Skeletal muscle satellite cell (primary cell): ENCODE measurements around the gene PTPRT.

Experiments
- H3K27me3 ChIP-seq: 2 replicates; pipeline ENCODE4 v1.7.0; 2013; ENCODE audit warnings: low read length; ENCODE audit not compliant: control insufficient read depth, insufficient read depth
- H3K36me3 ChIP-seq: 2 replicates; pipeline ENCODE4 v1.7.0; 2013; ENCODE audit warnings: mild to moderate bottlenecking, control low read depth, low read length; ENCODE audit not compliant: insufficient read depth
- H3K4me1 ChIP-seq: 2 replicates; pipeline ENCODE4 v1.7.0; 2013; ENCODE audit warnings: low read length; ENCODE audit not compliant: control insufficient read depth, insufficient read depth
- H3K4me2 ChIP-seq: 2 replicates; pipeline ENCODE4 v1.7.0; 2013; ENCODE audit warnings: mild to moderate bottlenecking, low read length
- H3K4me3 ChIP-seq: 2 replicates; pipeline ENCODE4 v1.7.0; 2013; ENCODE audit warnings: low read length
- H3K9ac ChIP-seq: 2 replicates; pipeline ENCODE4 v1.7.0; 2013; ENCODE audit warnings: mild to moderate bottlenecking, low read depth, low read length, moderate library complexity
- H3K9me3 ChIP-seq: replicated peaks from 2 replicates; pipeline ENCODE4 v1.7.0; 2013; ENCODE audit warnings: mild to moderate bottlenecking, control low read depth, low read length

Gene PTPRT

GRCh38 chr20:42474646-42475045 lies 715.1 kb downstream of the PTPRT start:
- Histone ChIP-seq H3K9ac (no peak overlapping the region), H3K9me3 (peaks cover 19% of the 10 kb centered on the region), H3K4me1 (no peaks in the 10 kb centered on the region), H3K27me3 (no peaks in the 10 kb centered on the region), H3K4me2 (no peak overlapping the region), H3K4me3 (no peak overlapping the region), H3K36me3 (no peaks in the 10 kb centered on the region)

GRCh38 chr20:42472198-42472597 lies 717.5 kb downstream of the PTPRT start:
- Histone ChIP-seq H3K27me3 (no peaks in the 10 kb centered on the region), H3K9ac (no peak overlapping the region), H3K4me2 (no peak overlapping the region), H3K9me3 (peaks cover 13% of the 10 kb centered on the region), H3K4me3 (no peak overlapping the region), H3K36me3 (no peaks in the 10 kb centered on the region), H3K4me1 (no peaks in the 10 kb centered on the region)

GRCh38 chr20:42461965-42462593 lies 727.6 kb downstream of the PTPRT start:
- no peak overlapping the region for H3K4me3 ChIP-seq
- H3K4me2 ChIP-seq = no peak overlapping the region
- H3K4me1 ChIP-seq = no peaks in the 10 kb centered on the region
- H3K9ac ChIP-seq = no peak overlapping the region
- H3K9me3 ChIP-seq = no peaks in the 10 kb centered on the region
- no peaks in the 10 kb centered on the region for H3K36me3 ChIP-seq
- H3K27me3 ChIP-seq = no peaks in the 10 kb centered on the region

- H3K4me3 ChIP-seq = no peak overlapping the region
- H3K4me1 ChIP-seq = no peaks in the 10 kb centered on the region
- H3K36me3 ChIP-seq = no peaks in the 10 kb centered on the region
- H3K4me2 ChIP-seq = no peak overlapping the region
- H3K9me3 ChIP-seq = no peaks in the 10 kb centered on the region
- H3K27me3 ChIP-seq = no peaks in the 10 kb centered on the region
- H3K9ac ChIP-seq = no peak overlapping the region
Observed at GRCh38 chr20:42461291-42461690, 728.4 kb downstream of the PTPRT start.

GRCh38 chr20:42447270-42447669 lies 742.4 kb downstream of the PTPRT start:
- Histone ChIP-seq H3K4me3 (no peak overlapping the region), H3K9ac (no peak overlapping the region), H3K4me1 (no peaks in the 10 kb centered on the region), H3K36me3 (no peaks in the 10 kb centered on the region), H3K9me3 (peaks cover 3% of the 10 kb centered on the region), H3K4me2 (no peak overlapping the region), H3K27me3 (no peaks in the 10 kb centered on the region)

- Histone ChIP-seq H3K9ac (no peak overlapping the region), H3K36me3 (no peaks in the 10 kb centered on the region), H3K27me3 (no peaks in the 10 kb centered on the region), H3K9me3 (no peaks in the 10 kb centered on the region), H3K4me1 (no peaks in the 10 kb centered on the region), H3K4me2 (no peak overlapping the region), H3K4me3 (no peak overlapping the region)
Observed at GRCh38 chr20:42444799-42445198, 744.9 kb downstream of the PTPRT start.

GRCh38 chr20:42443200-42443599 lies 746.5 kb downstream of the PTPRT start:
- Histone ChIP-seq H3K9ac (no peak overlapping the region), H3K36me3 (no peaks in the 10 kb centered on the region), H3K9me3 (peaks cover 3% of the 10 kb centered on the region), H3K27me3 (no peaks in the 10 kb centered on the region), H3K4me1 (no peaks in the 10 kb centered on the region), H3K4me2 (no peak overlapping the region), H3K4me3 (no peak overlapping the region)

GRCh38 chr20:42442716-42443115 lies 747.0 kb downstream of the PTPRT start:
- H3K4me2 ChIP-seq = no peak overlapping the region
- no peak overlapping the region for H3K9ac ChIP-seq
- no peaks in the 10 kb centered on the region for H3K27me3 ChIP-seq
- no peaks in the 10 kb centered on the region for H3K4me1 ChIP-seq
- H3K9me3 ChIP-seq = peaks cover 3% of the 10 kb centered on the region
- H3K36me3 ChIP-seq = no peaks in the 10 kb centered on the region
- H3K4me3 ChIP-seq = no peak overlapping the region

GRCh38 chr20:42441864-42442331 lies 747.8 kb downstream of the PTPRT start:
- no peaks in the 10 kb centered on the region for H3K4me1 ChIP-seq
- no peaks in the 10 kb centered on the region for H3K27me3 ChIP-seq
- H3K9me3 ChIP-seq = peaks cover 3% of the 10 kb centered on the region
- no peaks in the 10 kb centered on the region for H3K36me3 ChIP-seq
- no peak overlapping the region for H3K9ac ChIP-seq
- H3K4me2 ChIP-seq = no peak overlapping the region
- H3K4me3 ChIP-seq = no peak overlapping the region

GRCh38 chr20:42441196-42441863 lies 748.4 kb downstream of the PTPRT start:
- peaks cover 3% of the 10 kb centered on the region for H3K9me3 ChIP-seq
- no peaks in the 10 kb centered on the region for H3K4me1 ChIP-seq
- no peak overlapping the region for H3K4me3 ChIP-seq
- no peak overlapping the region for H3K9ac ChIP-seq
- H3K4me2 ChIP-seq = no peak overlapping the region
- no peaks in the 10 kb centered on the region for H3K36me3 ChIP-seq
- no peaks in the 10 kb centered on the region for H3K27me3 ChIP-seq

GRCh38 chr20:42435230-42435629 lies 754.5 kb downstream of the PTPRT start:
- Histone ChIP-seq H3K4me2 (no peak overlapping the region), H3K9ac (no peak overlapping the region), H3K27me3 (no peaks in the 10 kb centered on the region), H3K36me3 (no peaks in the 10 kb centered on the region), H3K4me1 (no peaks in the 10 kb centered on the region), H3K9me3 (peaks cover 10% of the 10 kb centered on the region), H3K4me3 (no peak overlapping the region)
